ENCODE results near the gene OCA2. TPM values are rescaled to one million over a fixed set of nuclear protein-coding genes. Genes with fewer than 3 reads are reported as not detected.

OCA2 gene
- total RNA-seq, 6 donors from 2014 or later, result 0.83 to 6.0 (median 2.0) TPM

- no peak for ATAC-seq (ENCODE audit: low FRiP score in 2 of 2)
- H3K27me3 ChIP-seq, result no peaks in the 10 kb centered on the region
- TF ChIP-seq POLR2AphosphoS5 (IDR thresholded peaks at IDR 0.05) (no peak), POLR2A (IDR thresholded peaks at IDR 0.05) (no peak), EP300 (IDR thresholded peaks at IDR 0.05) (no peak)
- TF ChIP-seq, protein P1, sequence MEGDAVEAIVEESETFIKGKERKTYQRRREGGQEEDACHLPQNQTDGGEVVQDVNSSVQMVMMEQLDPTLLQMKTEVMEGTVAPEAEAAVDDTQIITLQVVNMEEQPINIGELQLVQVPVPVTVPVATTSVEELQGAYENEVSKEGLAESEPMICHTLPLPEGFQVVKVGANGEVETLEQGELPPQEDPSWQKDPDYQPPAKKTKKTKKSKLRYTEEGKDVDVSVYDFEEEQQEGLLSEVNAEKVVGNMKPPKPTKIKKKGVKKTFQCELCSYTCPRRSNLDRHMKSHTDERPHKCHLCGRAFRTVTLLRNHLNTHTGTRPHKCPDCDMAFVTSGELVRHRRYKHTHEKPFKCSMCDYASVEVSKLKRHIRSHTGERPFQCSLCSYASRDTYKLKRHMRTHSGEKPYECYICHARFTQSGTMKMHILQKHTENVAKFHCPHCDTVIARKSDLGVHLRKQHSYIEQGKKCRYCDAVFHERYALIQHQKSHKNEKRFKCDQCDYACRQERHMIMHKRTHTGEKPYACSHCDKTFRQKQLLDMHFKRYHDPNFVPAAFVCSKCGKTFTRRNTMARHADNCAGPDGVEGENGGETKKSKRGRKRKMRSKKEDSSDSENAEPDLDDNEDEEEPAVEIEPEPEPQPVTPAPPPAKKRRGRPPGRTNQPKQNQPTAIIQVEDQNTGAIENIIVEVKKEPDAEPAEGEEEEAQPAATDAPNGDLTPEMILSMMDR (IDR thresholded peaks at IDR 0.05), result no peak
- no peak overlapping the region for H3K27ac ChIP-seq
- H3K4me1 ChIP-seq, result no peaks in the 10 kb centered on the region
- DNase-seq, result no peak
- no peaks in the 10 kb centered on the region for H3K36me3 ChIP-seq
- 81 to 88% methylated on average over 5 of the region's 5 CpGs for WGBS, 2 donors
- no peak overlapping the region for H3K4me3 ChIP-seq
- no peaks in the 10 kb centered on the region for H3K9me3 ChIP-seq
Observed at GRCh38 chr15:27746401-27746955, 352.6 kb downstream of the OCA2 start.

DNA sequence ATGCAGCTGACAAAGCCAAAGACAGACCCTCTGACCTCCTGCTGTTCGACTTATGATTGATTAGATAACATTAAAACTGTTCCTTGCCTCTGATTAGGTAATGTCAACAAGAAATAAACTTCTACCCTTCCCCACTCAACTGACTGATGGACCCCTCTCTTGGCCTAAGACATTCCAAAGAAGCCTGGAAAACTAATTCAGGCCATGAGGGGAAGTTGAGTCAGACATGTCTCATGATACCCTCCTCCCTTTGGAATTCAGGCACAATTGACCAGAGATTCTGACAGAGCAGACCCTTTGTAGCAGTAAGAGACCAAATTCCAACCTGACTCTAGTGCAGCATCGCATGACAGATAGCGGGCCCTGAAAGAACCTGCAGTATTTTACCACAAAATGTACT, 354.5 kb downstream of the OCA2 start:
- H3K4me3 ChIP-seq, result no peak overlapping the region
- ATAC-seq (ENCODE audit: low FRiP score in 2 of 2) (no peak), DNase-seq (no peak)
- no peaks in the 10 kb centered on the region for H3K4me1 ChIP-seq
- H3K9me3 ChIP-seq, result no peaks in the 10 kb centered on the region
- no peaks in the 10 kb centered on the region for H3K27me3 ChIP-seq
- no peak overlapping the region for H3K27ac ChIP-seq
- no peak for TF ChIP-seq POLR2A (IDR thresholded peaks at IDR 0.05)
- TF ChIP-seq, protein P1 (IDR thresholded peaks at IDR 0.05), result no peak
- TF ChIP-seq EP300 (IDR thresholded peaks at IDR 0.05), result no peak
- TF ChIP-seq POLR2AphosphoS5 (IDR thresholded peaks at IDR 0.05), result no peak
- no peaks in the 10 kb centered on the region for H3K36me3 ChIP-seq
- 81 to 88% methylated on average over 3 of the region's 3 CpGs for WGBS, 2 donors

DNA sequence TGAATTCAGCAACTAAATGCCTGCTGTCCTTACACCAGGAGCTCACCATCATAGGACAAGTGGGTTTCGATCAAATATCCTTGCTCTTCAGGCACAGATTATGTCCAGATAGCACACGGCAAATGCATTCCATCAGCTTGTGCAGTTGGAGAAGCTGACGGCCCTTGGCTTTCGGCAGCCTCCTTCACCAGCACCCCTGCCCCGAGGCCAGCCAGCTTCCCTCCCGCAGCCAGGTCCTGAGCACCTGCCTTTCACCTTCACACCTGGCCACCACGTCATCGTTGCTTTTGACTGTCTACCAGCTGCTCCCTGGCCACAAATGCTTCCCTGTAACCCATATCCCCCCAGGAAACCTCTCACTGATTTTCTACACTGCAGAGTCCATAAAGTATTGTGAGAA, 355.5 kb downstream of the OCA2 start:
- TF ChIP-seq, protein P1 (IDR thresholded peaks at IDR 0.05), result no peak
- TF ChIP-seq EP300 (IDR thresholded peaks at IDR 0.05), result no peak
- no peak for TF ChIP-seq POLR2A (IDR thresholded peaks at IDR 0.05)
- TF ChIP-seq POLR2AphosphoS5 (IDR thresholded peaks at IDR 0.05), result no peak
- Histone ChIP-seq H3K4me3 (no peak overlapping the region), H3K9me3 (no peaks in the 10 kb centered on the region), H3K27me3 (no peaks in the 10 kb centered on the region), H3K4me1 (no peaks in the 10 kb centered on the region), H3K36me3 (no peaks in the 10 kb centered on the region), H3K27ac (no peak overlapping the region)
- WGBS, 2 donors, result 92% methylated on average over 8 of the region's 8 CpGs
- no peak for DNase-seq
- no peak for ATAC-seq (ENCODE audit: low FRiP score in 2 of 2)

GRCh38 chr15:27742751-27743477, 356.2 kb downstream of the OCA2 start:
- H3K27me3 ChIP-seq, result no peaks in the 10 kb centered on the region
- WGBS, 2 donors, result 85 to 89% methylated on average over 16 of the region's 16 CpGs
- no peak for DNase-seq
- H3K27ac ChIP-seq, result no peak overlapping the region
- ATAC-seq (ENCODE audit: low FRiP score in 2 of 2), result no peak
- H3K4me3 ChIP-seq, result no peak overlapping the region
- no peaks in the 10 kb centered on the region for H3K36me3 ChIP-seq
- H3K9me3 ChIP-seq, result no peaks in the 10 kb centered on the region
- no peaks in the 10 kb centered on the region for H3K4me1 ChIP-seq
- TF ChIP-seq, protein P1 (IDR thresholded peaks at IDR 0.05), result no peak
- TF ChIP-seq POLR2AphosphoS5 (IDR thresholded peaks at IDR 0.05) (no peak), EP300 (IDR thresholded peaks at IDR 0.05) (no peak), POLR2A (IDR thresholded peaks at IDR 0.05) (no peak)
